ENCODE measurements around the gene LRRTM4. TPM values are rescaled to one million over a fixed set of nuclear protein-coding genes. Genes with fewer than 3 reads are reported as not detected.

Gene LRRTM4
- total and polyA plus RNA-seq, 10 of the 15 experiments (the other 5 are each of a cell fraction or from before 2014, with no cell fraction given): 0.01 to 1.0 TPM; not detected in 8

- POLR2A ChIA-PET: no interaction called here
- in situ Hi-C loops (cut with MboI) (no loop called here), intact Hi-C loops (cut with micrococcal nuclease; ENCODE audit: unreplicated experiment) (no loop called here)
- SMC1A ChIA-PET (ENCODE audit: uncharacterized antibody, unreplicated experiment): no interaction called here
- Histone ChIP-seq H3K79me2 (ENCODE audit: control insufficient read depth, insufficient read depth, low read length) (no peaks in the 10 kb centered on the region), H3K27ac (ENCODE audit: control insufficient read depth, insufficient read depth) (no peak overlapping the region), H3K36me3 (ENCODE audit: control insufficient read depth in 2 of 2, insufficient read depth in 2 of 2, low read length in 1 of 2) (no peaks in the 10 kb centered on the region), H3K4me3 (no peak overlapping the region), H2AFZ (ENCODE audit: control insufficient read depth, low read depth, low read length) (no peak overlapping the region), H3K9me3 (replicated peaks; ENCODE audit: control insufficient read depth, insufficient read depth, low read length) (no peaks in the 10 kb centered on the region), H3K9ac (ENCODE audit: control insufficient read depth, insufficient read depth, low read length) (no peak overlapping the region), H3K27me3 (replicated peaks in 1 of 2; ENCODE audit: control insufficient read depth in 2 of 2, insufficient read depth in 2 of 2, low read length in 1 of 2) (no peaks in the 10 kb centered on the region), H4K20me1 (ENCODE audit: control insufficient read depth, insufficient read depth) (no peaks in the 10 kb centered on the region), H3K4me2 (ENCODE audit: control insufficient read depth, insufficient read depth) (no peak overlapping the region), H3K4me1 (ENCODE audit: control insufficient read depth, insufficient read depth, low read length) (no peaks in the 10 kb centered on the region)
- WGBS (ENCODE audit: insufficient coverage, insufficient replicate concordance, low lambda C conversion rate, missing lambda C conversion rate): 29% methylated on average over 5 of the region's 5 CpGs
- FAIRE-seq (no peak), DNase-seq (ENCODE audit: low read depth, low spot score) (no peak), ATAC-seq (no peak)
- RAD21 ChIA-PET (ENCODE audit: unreplicated experiment): no interaction called here
- no peak for TF ChIP-seq FOS (IDR thresholded peaks at IDR 0.05; ENCODE audit: borderline replicate concordance, extremely low read depth, insufficient read length)
- no peak for TF ChIP-seq RFX5 (IDR thresholded peaks at IDR 0.05; ENCODE audit: low read depth, low read length)
- no peak for TF ChIP-seq ZNF274 (IDR thresholded peaks at IDR 0.05; ENCODE audit: insufficient read depth, insufficient read length)
- TF ChIP-seq POU2F2 (IDR thresholded peaks at IDR 0.05; ENCODE audit: borderline replicate concordance, low read depth, low read length): no peak
- TF ChIP-seq ATF2 (IDR thresholded peaks at IDR 0.05; ENCODE audit: low read length): no peak
- no peak for TF ChIP-seq ZBTB4 (CRISPR knock-in tag; IDR thresholded peaks at IDR 0.05)
- no peak for TF ChIP-seq CREM (IDR thresholded peaks at IDR 0.05; ENCODE audit: low read depth)
- TF ChIP-seq PAX8 (IDR thresholded peaks at IDR 0.05): no peak
- no peak for TF ChIP-seq CBX3 (IDR thresholded peaks at IDR 0.05; ENCODE audit: borderline replicate concordance, low read depth)
- TF ChIP-seq NKRF (conservative IDR thresholded peaks at IDR 0.05): no peak
- TF ChIP-seq IRF4 (IDR thresholded peaks at IDR 0.05; ENCODE audit: low read depth, low read length): no peak
- TF ChIP-seq SMAD1 (IDR thresholded peaks at IDR 0.05; ENCODE audit: low read depth, partially characterized antibody): no peak
- no peak for TF ChIP-seq POLR2AphosphoS5 (IDR thresholded peaks at IDR 0.05; ENCODE audit: low read length)
- no peak for TF ChIP-seq YY1 (IDR thresholded peaks at IDR 0.05; ENCODE audit: low read depth, low read length)
- no peak for TF ChIP-seq ETV6 (conservative IDR thresholded peaks at IDR 0.05 in 1 of 2, IDR thresholded peaks at IDR 0.05 in 1 of 2; ENCODE audit: borderline replicate concordance in 1 of 2, low read depth in 1 of 2)
- TF ChIP-seq TCF7 (IDR thresholded peaks at IDR 0.05; ENCODE audit: borderline replicate concordance): no peak
- no peak for TF ChIP-seq RB1 (IDR thresholded peaks at IDR 0.05; ENCODE audit: borderline replicate concordance)
- no peak for TF ChIP-seq HDAC2 (IDR thresholded peaks at IDR 0.05)
- CTCF ChIA-PET: no interaction called here
- no TSS peak for BruUV-seq (replicated peaks)
These were observed 158.9 kb downstream of the LRRTM4 start for GRCh38 chr2:77363277-77363676.

Data from GM12878 (cell line).